Posterior vena cava (tissue), 2 donors: Measurements from ENCODE around the gene SORCS2. TPM values are rescaled to one million over a fixed set of nuclear protein-coding genes. Genes with fewer than 3 reads are reported as not detected.

Source experiments
- DNase-seq: peaks from one replicate; pipeline ENCODE4 v3.0.0-alpha.2; 2020; ENCODE audit warnings: low spot score
- intact Hi-C, 2 donors: fragments of 100-400 bp; cut with DNase I; formaldehyde crosslinking; loops; one replicate each; pipeline versions ENCODE4 v1.14.1 to v1.14.2; 2022 to 2023
- total RNA-seq, 2 donors: library from RNA; stranded (reverse); fragmentation: NEBNext Ultra II Directional; extraction: Animal tissue kit (Norgen Biotek cat#: 25700); gene quantifications; one replicate each; pipeline ENCODE4 v1.2.1, GENCODE V29; 2021
- donor health status: DM: yes; HTN: yes; CAD: no.
- donor health status: DM: yes; HTN: yes; CAD: no.

SORCS2 gene
- total RNA-seq, 2 donors from 2014 or later = 5.0 to 11.9 TPM

DNA sequence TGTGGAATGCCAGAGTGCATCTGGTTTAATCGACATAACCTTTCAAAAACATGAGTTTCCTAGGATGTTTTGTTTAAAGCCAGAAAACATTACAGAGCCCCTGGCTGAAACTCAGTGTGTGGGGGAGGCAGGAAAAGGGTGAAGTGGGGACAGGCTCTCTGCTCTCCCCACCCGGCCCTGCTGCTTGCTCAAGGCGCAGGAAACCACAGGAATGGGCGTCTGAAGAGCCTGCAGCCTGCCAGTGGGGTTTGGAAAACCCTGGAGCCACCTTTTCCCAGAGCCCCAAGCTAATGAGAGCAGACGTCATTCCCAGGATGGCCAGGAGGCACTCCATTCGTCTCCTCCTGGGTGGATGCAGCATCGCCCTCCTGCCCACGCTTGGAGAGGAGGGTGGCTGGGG is 506.7 kb downstream of the SORCS2 start:
- intact Hi-C loops = no loop called here
- peak; percentile 89 for DNase-seq

GRCh38 chr4:7699825-7700224 is 507.5 kb downstream of the SORCS2 start:
- no peak for DNase-seq
- intact Hi-C loops = no loop called here

GRCh38 chr4:7700665-7701064 is 508.3 kb downstream of the SORCS2 start:
- intact Hi-C loops = no loop called here
- no peak for DNase-seq

DNA sequence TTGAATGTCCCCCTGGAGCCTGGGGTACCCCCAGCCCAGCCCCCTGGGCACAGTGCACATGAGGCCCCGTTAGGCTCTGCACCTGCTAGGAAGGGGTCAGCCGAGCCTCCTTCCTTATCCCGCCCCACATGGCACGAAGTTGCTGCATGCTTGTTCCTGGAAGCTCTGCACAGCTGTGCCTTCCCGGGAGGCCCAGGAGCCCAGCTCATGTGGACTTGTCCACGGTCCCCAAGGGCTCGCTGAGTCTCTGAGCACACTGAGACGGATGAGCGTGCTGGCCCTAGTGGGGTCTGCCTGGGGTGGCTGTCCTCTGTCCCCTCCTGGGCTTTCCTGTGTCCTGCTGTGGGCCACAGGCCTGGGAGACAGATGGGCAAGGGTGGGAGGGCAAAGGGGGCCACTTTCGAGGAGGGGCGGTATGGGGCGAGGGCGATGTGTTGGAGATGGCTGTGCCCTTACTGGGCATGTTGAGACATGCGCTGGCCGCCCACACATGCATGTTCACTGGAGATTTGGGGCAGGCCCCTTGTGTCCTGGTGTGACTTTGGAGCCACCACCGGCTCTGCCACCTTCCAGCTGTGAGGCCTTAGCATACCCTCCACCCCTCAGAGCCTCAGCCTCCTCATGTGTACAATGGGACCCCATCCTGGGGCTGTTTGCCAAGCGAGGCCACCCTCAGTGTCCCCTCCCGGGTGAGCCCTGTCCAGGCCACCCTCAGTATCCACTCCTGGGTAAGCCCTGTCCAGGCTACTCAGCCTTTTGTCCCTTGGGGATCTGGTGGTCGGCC is 509.7 kb downstream of the SORCS2 start:
- intact Hi-C loops = no loop called here
- DNase-seq = no peak

DNA sequence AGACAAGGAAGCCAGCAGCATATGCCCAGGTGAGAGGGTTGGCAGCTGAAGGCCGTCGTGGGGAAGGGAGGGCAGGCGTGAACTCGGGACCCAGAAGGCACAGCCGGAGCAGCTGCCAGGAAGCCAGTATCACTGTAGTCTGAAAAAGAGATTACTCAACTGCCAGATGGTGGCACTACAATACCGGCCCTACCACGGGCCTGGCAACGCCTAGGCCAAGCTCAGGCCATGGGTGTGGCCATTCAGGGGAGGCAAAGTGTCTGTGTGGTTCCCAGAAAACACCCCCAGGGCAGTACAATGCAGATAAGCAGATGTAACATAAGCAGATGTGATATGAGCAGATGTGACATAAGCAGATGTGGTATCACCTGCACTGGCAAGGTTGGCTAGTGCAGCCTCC is 511.4 kb downstream of the SORCS2 start:
- intact Hi-C loops = no loop called here
- DNase-seq = no peak

GRCh38 chr4:7704091-7704490 is 511.8 kb downstream of the SORCS2 start:
- DNase-seq = no peak
- intact Hi-C loops = no loop called here

DNA sequence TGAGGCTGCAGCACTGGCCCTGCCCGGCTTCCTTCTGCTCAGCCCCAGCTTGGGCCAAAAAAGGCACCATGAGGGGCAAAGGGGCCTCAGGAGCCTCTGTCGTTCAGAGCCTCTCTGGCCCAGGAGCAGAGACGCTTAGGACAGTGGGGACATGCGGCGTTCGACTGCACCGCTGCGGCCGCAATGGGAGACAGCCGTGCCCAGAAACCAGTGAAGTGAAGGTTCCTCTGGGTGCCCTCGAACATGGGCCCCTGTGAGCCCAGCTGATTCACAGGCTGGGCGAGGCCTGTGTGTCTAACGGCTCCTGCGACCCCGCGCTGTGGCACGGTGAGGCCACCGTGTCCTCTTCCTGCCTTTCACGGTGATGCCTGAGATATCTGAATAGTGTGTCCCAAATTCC is 512.3 kb downstream of the SORCS2 start:
- DNase-seq = no peak
- intact Hi-C loops = no loop called here

DNA sequence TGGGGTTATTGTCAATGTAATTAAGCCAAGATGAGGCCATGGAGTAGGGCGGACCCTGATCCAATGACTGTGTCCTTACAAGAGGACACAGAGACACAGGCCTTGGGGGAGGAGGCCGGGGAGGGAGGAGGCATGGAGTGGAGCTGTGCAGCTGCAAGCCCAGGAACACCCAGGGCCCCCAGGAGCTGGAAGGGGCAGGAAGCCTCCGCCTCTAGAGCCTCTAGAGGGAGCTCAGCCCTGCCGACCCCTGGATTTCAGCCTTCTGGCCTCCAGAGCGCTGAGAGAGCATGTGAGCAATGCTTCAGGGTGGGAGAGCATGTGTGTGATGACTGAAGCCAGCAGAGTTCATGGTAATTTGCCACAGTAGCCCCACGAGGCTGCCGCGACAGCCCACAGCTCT is 512.7 kb downstream of the SORCS2 start:
- DNase-seq = no peak
- intact Hi-C loops = no loop called here

- no peak for DNase-seq
- intact Hi-C loops = no loop called here
Observed at GRCh38 chr4:7705593-7705992, 513.3 kb downstream of the SORCS2 start.

DNA sequence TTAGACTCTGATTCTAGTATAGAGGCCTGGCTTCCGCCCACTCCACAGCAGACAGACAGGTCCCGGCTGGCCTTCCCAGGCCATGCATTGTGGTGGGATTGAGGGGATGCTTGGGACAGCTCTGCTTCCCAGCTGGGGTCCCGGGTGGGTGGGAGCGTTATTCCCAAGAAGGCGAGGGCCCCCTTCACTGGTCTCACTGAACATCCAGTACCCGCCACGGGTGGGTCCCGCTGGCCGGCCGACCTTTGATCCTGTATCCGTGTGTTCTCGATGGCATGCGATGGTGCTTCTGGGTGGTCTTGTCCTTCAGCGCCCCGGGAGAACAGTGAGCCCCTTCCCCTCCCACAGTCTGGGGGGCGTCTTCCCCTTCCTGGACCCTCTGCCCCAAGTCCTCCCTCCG is 515.9 kb downstream of the SORCS2 start:
- DNase-seq = no peak
- intact Hi-C loops = no loop called here

DNA sequence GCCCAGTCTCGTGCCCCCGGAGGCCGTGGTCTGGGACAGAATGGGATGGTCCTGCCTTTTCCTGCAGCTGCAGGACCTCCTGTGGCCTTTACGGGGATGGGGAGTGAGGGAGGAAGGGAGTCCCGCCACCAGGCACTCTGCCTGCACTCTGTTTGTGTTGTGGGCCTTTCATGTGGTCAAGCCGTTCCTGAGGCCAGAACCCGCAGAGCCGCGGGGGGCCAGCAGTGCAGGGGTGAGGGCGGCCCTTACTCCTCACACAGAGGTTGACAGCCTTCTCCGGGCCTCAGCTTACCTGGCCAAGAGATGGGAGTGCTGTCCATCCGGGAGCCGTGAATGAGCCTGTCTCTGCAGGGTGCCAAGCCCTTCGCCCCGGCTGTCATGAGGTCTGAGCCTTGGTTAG is 516.6 kb downstream of the SORCS2 start:
- DNase-seq = no peak
- intact Hi-C loops = no loop called here

DNA sequence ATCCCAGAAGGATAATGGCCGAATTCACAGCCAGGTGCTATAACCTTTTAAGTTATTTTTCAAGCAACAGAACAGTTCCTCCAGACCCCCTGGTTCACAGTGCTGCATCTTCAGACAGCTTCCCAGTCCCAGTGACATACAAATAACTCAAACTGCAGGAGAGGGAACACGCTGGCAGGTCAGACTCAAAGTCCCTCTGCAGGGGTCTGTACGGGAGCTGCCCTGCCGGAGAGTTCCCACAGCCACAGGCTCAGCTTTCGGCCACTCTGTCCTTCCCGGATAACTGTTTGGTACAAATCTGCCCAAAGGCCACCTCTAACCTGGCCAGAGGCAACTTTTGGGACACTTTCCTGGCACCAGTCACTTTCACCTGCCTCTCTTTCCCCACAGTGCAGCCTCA is 517.1 kb downstream of the SORCS2 start:
- intact Hi-C loops = no loop called here

GRCh38 chr4:7710126-7710525 is 517.8 kb downstream of the SORCS2 start:
- intact Hi-C loops = loop anchor here in 1 of 2 donors (10.0 kb wide), 1 partner anchor 395 kb away; no protein-coding TSS in a partner anchor
- DNase-seq = no peak

More for the DNA sequence above, 517.1 kb downstream of the SORCS2 start:
- no peak for DNase-seq

DNA sequence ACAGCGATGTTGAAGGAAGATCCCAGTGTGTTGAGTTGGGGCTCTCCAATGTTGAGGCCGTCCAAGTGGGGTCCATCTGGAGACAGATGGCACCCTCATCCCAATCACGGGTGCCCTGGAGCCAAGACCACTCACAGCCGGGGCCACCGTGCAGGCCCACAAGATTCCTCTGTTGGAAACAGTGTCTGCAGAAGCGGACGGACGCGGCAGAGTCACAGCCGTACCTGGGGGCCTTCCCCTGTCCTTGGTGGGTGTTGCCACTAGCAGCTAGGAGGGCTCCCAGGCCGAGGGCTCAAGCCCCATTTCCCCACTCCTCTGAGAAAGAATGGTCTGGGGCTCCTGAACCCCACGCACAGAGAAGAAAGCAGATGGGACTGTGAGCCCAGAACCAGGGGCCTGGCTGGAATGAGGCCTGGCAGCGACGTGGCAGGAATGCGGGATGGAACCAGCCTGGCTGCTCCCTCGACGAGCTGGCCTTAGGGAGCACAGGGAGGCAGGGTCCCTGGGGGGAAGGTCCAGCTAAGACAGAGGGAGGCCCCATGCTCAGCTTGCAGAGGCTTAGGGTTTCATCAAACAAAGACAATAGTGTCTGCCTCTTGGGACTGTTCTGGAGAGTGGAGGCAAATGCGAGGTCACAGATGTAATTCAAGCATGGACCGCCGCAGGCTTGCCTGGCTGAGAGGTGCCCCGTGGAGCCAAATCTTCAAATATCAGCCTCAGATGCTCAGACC is 518.4 kb downstream of the SORCS2 start:
- intact Hi-C loops = loop anchor here in 1 of 2 donors (10.0 kb wide), 1 partner anchor 396 kb away; no protein-coding TSS in a partner anchor
- no peak for DNase-seq

DNA sequence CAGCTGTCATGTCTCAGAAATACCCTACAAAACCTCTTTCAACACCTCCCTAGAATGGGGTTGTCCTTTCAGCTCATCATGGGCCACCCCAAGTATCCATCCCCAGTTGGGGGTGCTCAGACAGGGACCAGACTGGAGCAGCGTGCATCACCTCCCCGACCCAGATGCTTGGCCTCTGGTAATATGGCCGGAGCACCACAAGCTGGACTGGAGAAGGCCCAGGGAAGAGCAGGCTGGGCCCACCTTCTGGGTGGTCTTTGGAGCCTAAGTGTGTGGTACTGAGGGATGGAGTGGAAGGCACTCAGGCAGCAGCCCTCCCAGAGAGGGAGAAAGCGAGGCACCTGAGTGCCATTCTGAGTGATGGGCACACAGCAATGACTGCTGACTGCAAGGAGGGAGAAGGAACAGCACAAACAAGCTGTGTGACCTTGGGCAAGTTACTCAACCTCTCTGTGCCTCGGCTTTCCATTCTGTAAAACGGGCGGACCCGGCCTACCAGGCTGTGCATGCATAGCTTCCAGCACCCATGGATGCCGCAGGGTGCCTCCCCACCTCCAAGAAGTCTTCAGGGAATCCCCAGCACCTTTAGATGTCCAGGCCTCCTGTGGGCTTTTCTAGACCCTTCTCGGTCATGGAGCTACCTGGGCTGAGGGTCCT is 519.1 kb downstream of the SORCS2 start:
- no peak for DNase-seq
- intact Hi-C loops = loop anchor here in 1 of 2 donors (10.0 kb wide), 1 partner anchor 397 kb away; no protein-coding TSS in a partner anchor

- intact Hi-C loops = loop anchor here in 1 of 2 donors (10.0 kb wide), 1 partner anchor 397 kb away; no protein-coding TSS in a partner anchor
- no peak for DNase-seq
Observed at GRCh38 chr4:7712021-7712671, 519.8 kb downstream of the SORCS2 start.

DNA sequence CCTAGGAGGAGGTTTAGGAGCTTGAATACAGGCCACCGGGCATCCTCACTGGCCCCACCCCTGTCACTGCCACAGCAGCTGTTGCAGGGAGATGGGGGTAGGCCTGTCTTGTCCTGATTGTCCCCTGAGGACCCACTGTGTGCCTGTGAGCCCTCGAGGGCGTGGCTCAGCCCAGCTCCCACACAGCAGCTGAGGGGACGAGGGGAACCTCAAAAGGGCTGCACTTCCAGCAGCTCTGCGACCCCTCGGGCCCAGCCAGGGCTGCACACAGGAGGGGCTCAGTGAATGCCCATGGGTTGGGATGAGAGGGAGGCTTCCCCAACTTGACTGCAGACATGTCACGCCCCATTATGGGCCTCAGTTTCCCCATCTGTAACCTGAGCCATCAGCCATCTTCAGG is 521.4 kb downstream of the SORCS2 start:
- intact Hi-C loops = loop anchor here in 1 of 2 donors (10.0 kb wide), 1 partner anchor 399 kb away; no protein-coding TSS in a partner anchor
- no peak for DNase-seq

DNA sequence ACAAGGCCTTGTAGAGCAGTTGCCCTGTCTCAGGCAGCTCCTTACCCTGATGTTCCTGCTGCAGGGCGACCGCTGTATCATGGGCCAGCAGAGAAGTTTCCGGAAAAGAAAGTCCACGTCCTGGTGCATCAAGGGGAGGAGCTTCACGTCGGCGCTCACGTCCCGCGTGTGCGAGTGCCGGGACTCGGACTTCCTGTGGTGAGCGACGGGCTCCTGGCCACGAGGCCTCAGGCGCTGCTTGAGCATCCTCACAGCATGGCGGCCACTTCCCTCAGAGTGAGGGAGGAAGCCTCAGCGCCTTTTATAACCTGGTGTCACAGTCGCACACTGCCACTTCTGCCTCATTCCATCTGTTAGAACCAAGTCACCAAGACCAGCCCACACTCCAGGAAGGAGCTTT is 521.8 kb downstream of the SORCS2 start:
- DNase-seq = no peak
- intact Hi-C loops = loop anchor here in 1 of 2 donors (10.0 kb wide), 1 partner anchor 399 kb away; no protein-coding TSS in a partner anchor

- no peak for DNase-seq
Observed at GRCh38 chr4:7714738-7715137, 522.4 kb downstream of the SORCS2 start.

More at GRCh38 chr4:7714738-7715137, 522.4 kb downstream of the SORCS2 start:
- intact Hi-C loops = loop anchor here (5.0 to 10.0 kb wide), 2 partner anchors 400 to 522 kb away; partner anchors contain the start of gene SORCS2 (in 1 of the 2)
